ENCODE measurements around the gene CCDC87.

DNA sequence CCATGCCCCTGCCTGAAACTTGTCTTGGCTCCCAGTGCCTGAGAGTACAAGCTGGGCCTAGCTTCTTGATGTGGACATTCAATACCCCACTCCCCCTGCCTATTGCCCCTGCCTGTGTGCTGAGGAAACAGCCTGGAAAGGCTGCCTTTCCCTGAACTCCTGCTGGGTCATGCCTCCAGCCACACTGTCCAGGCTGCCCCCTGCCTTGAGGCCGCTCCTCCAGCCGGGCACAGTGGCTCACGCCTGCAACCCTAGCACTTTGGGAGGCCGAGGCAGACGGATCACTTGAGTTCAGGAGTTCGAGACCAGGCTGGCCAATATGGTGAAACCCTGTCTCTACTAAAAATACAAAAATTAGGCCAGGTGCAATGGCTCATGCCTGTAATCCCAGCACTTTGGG lies 10.2 kb upstream of the CCDC87 start:
- TF ChIP-seq, protein P1, sequence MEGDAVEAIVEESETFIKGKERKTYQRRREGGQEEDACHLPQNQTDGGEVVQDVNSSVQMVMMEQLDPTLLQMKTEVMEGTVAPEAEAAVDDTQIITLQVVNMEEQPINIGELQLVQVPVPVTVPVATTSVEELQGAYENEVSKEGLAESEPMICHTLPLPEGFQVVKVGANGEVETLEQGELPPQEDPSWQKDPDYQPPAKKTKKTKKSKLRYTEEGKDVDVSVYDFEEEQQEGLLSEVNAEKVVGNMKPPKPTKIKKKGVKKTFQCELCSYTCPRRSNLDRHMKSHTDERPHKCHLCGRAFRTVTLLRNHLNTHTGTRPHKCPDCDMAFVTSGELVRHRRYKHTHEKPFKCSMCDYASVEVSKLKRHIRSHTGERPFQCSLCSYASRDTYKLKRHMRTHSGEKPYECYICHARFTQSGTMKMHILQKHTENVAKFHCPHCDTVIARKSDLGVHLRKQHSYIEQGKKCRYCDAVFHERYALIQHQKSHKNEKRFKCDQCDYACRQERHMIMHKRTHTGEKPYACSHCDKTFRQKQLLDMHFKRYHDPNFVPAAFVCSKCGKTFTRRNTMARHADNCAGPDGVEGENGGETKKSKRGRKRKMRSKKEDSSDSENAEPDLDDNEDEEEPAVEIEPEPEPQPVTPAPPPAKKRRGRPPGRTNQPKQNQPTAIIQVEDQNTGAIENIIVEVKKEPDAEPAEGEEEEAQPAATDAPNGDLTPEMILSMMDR (conservative IDR thresholded peaks at IDR 0.05; ENCODE audit: low read depth in 2 of 2) = no peak
- TF ChIP-seq EZH2 (IDR thresholded peaks at IDR 0.05; ENCODE audit: low read depth, unreplicated experiment) (no peak), POLR2AphosphoS5 (IDR thresholded peaks at IDR 0.05; ENCODE audit: low read depth) (no peak), ETS1 (IDR thresholded peaks at IDR 0.05) (no peak), CREB1 (CRISPR knock-in tag; IDR thresholded peaks at IDR 0.05; ENCODE audit: low read depth) (no peak)
